HG03520 (cell line): ENCODE measurements around the gene ATP2C2.
"Not testable (repeated sequence)": the region's sequence is repeated elsewhere in the genome, so short reads cannot be mapped to it uniquely, and the experiment has no call there.

Source experiments
- ATAC-seq: cut with Tn5 transposase; IDR thresholded peaks from one replicate; pipeline ENCODE4 v1.9.1; 2021; ENCODE audit warnings: mild to moderate bottlenecking, moderate library complexity; ENCODE audit not compliant: unreplicated experiment

The ATP2C2 gene

DNA sequence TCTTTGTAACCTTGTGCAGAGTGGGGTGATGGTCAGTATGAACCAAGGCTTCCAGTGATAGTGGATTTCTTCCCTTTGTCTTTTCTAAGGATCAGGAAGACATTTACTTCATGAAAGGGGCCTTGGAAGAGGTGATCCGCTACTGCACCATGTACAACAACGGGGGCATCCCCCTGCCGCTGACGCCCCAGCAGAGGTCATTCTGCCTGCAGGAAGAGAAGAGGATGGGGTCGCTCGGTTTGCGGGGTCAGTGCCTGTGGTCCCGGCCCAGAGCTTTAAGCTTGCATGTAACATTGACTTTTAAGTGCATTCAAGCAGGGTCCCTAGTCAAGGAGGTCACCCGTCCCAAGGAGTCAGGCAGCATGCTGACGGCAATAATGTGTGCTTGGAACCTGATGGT, 80.1 kb downstream of the ATP2C2 start:
- ATAC-seq: no peak

DNA sequence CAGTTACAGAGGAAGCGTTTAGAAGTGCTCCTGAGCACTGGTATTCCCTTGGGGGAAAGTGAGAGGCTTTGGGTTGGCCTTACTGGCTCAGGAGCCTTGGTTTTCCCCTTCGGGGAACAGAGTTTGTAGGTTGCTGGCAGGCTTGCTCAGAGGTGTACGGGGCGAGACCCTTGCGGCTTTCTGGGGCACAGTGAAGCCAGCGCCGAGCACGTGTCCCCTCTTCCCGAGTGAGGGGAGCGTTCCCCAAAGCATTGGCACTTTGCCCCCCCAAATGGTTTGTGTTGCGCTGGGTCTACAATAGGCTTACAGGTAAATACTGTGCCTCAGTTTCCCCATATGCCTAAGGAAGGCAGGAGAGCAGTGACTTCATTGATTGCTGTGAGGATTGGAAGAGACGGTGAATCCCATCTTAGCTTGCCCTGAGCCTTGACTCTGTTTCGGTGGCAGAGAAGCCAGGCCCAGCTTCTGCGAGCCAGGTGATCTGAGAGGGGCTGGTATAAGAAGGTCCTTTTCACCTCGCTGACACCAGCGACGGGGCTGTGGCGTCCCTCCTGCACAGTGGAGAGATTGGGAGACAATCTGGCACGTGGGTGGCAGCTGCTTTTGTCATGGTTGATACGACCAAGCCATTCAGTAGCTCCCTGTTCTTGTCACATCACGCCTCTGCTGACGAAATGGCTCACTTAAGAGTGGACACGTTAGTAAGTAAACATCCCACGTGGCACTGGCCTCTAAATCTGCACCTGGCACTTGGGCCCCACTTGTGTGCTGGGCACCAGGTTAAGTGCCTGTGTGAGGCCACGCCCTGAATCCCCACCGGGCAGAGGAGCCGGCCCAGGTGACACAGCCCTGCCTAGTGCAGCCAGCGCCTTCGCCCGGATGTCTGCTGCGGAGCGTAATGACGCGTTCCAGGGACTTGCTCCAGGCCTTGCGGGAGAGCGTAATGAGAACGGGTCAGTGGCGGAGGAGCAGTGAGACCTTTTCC, 81.1 kb downstream of the ATP2C2 start:
- ATAC-seq: no peak

DNA sequence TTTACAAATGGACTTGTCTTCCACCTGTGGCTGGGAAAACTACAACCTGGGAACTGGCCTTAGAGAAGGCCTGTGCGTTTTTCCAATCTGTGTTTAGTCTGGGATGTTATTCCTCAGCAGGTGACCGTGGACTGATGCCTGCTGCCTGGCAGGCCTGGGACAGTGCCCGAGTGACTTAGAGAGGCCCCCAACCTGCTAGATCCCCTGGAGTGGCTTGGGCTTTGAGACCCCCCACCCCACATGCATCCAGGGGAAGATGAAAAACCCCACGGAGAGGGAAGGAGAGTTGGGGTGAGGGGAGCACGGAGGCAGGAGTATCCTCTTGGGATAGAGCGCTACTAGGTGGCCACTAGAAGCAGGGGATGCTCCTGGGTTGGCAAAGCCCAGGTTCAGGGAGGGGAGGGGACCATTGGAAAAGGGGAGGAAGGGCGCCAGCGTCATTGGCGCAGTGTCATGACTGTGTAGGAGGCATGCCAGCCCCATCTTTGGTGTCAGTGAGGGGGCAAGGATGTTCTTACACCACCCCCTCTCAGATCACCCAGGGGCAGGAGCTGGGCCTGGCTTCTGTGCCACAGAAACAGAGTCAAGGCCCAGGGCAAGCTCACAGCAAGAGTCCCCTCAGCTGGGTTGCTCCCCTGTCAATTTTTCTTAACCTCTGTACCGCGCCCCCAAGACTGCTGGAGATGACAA, 82.0 kb downstream of the ATP2C2 start:
- ATAC-seq: no peak

DNA sequence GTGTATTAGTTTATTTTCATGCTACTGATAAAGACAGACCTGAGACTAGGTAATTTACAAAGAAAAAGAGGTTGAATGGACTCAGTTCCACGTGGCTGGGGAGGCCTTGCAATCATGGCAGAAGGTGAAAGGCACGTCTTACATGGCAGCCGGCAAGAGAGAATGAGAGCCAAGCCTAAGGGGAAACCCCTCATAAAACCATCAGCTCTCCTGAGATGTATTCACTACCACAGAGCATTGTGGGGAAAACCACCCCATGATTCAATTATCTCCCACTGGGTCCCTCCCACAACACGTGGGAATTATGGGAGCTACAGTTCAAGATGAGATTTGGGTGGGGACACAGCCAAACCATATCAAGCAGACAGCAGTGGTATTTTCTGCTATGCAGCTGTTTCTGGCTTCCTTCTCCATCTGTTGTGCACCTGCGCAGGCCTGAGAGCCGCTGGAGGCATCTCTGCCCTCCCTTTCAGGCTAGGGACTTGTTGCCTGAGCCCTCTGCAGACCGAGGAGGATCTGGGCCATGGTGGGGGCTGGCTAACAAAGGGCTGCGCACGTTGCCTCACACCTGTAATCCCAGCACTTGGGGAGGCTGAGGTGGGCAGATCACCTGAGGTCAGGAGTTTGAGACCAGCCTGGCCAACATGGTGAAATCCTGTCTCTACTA, 82.8 kb downstream of the ATP2C2 start:
- not testable (repeated sequence) for ATAC-seq

DNA sequence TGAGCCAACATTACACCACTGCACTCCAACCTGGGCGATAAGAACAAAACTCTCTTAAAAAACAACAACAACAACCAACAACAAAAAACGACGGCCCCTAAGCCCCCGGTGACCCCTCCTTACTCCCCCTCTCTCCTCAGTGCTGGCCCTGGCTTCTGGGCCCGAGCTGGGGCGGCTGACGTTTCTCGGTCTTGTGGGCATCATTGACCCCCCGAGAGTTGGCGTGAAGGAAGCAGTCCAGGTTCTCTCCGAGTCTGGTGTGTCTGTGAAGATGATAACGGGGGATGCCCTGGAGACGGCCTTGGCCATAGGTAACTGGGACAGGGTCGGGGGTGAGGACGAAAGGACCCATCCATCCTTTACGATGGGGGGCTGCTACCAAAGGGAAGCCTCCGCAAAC, 83.4 kb downstream of the ATP2C2 start:
- ATAC-seq: no peak

DNA sequence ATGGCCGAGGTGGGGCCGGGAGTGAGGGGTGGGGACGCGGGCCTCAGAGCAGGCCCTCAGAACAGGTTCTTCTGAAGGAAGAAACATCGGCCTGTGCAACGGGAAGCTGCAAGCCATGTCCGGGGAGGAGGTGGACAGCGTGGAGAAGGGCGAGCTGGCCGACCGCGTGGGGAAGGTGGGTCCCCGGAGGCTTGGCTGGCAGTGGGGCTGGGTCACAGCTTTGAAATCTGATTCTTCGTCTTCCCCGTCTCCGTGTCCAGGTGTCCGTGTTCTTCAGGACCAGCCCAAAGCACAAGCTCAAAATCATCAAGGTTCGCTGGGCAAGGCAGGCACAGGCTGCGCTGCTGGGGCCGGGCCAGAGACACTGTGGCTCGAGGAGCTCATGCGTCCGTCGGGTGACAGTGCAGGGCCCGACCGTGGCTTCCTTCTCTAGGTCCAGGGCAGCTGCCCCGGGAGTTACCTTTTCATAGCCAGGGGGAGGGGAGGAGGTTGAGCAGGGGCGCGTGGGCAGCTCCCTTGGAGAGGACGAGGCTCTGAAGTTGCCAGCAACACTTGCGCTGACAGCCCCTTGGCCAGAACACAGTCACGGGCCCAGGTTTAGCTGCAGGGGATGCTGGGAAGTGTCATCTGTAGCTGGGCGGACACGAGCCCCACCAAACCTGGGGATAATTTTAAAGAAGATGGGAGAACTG, 84.9 kb downstream of the ATP2C2 start:
- ATAC-seq: no peak

DNA sequence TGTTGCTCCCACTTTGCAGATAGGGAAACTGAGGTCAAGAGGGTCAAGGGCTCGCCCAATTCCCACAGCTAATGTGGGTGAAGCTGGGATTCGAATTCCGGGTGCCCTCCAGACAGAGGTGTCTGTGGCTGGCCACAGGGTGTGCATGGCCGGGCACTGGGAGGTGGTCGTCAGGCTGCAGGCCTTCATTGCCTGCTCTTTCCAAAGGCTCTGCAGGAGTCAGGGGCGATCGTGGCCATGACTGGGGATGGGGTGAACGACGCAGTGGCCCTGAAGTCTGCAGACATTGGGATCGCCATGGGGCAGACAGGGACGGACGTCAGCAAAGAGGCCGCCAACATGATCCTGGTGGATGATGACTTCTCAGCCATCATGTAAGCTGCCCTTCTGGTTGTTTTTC, 86.3 kb downstream of the ATP2C2 start:
- ATAC-seq: no peak

DNA sequence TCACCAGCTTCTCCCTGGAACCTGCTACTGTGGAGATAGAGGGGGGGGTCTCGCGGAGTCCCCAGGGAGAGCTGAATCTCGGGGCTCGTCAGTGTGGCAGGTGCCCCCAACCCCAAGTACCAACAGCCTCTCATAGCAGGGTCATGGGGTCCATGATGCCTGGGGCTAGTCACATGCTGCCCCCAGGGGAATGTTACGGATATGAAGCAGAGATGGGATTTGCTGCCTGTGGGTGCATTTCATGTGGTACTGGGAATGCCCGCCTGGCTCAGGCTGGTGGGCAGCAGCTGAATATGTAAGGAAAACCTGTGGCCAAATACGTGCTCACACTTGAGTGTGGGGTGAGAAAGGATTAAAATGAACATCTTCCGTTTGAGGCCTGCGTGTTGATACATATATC, 86.7 kb downstream of the ATP2C2 start:
- ATAC-seq: no peak

DNA sequence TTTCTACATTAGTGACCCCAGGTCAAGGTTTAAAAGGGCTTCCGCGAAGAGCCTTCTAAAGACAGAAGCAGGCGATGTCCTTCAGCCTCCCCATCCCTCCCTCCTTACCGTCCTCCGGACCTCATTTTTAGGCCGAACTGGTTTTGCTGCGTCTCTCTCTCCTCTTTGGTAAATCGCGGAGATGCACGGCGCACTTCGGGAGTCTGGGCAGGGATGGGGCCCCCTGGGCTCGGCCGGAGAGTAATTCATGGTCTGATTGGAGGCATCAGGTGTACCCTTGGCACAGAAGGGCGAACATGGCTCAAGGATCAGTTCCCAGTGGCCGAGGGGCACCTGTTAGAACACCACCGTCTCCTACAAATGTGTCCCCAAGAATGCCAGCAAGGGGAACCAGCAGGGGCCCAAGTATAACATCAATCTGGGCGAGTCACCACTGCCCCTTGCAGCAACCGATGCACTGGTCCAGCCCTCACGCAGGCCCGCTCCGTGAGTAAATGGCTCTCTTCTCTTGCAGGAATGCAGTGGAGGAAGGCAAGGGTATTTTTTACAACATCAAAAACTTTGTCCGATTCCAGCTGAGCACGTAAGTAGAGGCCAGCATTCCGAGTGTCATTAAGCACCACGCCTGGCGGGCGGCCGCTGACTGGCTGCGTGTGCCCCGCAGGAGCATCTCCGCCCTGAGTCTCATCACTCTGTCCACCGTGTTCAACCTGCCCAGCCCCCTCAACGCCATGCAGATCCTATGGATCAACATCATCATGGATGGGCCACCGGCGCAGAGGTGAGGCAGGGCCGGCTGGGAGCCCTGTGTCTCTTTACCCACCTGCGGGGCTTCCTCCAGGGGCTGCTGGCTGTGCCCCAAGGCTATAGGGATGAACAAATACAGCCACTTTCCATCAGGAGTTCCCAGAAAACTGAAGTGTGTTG, 90.5 kb downstream of the ATP2C2 start:
- no peak for ATAC-seq

DNA sequence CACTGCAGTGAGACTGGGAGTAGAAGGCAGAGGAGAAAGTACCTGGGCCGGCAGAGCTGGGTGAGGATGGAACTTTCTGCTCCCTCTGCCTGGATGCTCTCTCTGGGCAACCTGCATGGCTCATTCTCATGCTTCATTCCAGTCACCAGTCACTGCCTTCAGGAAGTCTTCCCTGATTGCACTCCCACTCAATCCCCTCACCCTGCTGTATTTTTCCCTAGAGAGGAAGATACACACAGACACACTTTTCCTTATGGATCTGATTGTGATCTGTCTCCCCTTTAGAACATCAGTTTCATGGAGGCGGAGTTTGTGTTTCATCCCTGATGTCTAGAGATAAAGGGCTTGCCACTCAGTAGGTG, 91.2 kb downstream of the ATP2C2 start:
- no peak for ATAC-seq

DNA sequence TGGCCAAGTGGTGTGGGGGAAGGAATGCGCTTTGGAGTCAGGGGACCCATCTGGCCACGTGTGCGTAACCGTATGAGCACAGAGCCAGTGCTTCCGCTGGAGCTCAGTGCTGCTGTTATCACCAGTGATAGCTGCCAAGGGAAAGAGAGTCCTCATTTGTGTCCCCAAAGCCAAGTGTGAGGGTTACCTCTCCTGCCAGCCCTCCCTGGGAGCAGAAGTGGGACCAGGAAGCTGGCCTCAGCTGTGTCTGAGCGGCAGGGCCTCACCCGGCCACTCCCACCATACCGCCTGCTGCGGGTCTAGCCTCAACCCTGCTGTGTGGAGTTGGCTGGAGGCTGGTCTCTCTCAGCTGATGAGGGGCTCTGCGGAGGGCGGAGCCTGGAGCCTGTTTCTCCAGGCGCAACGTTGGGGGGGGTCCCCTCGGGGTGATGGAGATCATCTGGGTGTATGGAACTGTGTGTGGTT, 91.6 kb downstream of the ATP2C2 start:
- no peak for ATAC-seq

DNA sequence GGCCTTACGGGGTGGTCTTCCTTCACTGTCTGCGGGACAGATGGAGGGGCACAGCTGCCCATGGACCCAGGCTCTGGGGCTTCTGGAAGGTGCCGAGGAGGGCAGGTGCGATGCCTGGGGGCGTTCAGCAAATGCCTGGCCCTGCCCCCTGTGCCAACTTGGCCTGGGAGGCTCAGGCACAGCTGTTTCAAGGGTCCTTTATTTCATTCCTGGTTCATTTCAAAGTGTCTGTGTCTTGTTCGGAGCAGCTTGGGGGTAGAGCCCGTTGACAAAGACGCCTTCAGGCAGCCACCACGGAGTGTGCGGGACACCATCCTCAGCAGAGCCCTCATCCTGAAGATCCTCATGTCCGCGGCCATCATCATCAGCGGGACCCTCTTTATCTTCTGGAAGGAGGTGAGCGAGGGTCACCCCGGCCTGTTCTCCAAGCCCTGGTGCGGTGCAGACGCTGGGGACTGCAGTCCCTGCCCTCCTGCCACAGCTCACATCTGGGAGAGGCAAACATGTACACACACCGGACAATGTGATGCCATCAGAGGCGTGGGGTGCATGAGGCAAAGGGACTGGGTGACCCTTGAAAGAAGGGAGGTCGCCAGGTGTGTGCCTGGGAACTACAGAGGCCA, 92.2 kb downstream of the ATP2C2 start:
- no peak for ATAC-seq

DNA sequence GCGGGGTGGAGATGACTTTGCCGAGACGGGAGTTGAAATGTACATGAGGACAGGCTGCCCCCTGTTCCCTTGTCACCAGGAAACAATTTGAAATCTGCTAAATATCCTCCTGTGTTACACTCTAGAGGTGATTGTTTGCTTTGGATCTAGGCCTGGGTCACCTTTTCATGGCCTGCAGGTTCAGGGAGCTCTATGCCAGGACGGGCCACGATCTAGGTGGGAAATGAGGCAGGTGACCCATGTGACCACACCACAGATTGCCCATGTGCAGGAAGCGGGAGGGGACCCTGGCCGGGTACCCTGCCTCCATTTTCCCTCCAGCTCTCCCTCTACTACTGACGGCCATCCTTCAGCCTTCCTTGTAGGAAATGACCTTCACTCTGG, 92.7 kb downstream of the ATP2C2 start:
- ATAC-seq: no peak

DNA sequence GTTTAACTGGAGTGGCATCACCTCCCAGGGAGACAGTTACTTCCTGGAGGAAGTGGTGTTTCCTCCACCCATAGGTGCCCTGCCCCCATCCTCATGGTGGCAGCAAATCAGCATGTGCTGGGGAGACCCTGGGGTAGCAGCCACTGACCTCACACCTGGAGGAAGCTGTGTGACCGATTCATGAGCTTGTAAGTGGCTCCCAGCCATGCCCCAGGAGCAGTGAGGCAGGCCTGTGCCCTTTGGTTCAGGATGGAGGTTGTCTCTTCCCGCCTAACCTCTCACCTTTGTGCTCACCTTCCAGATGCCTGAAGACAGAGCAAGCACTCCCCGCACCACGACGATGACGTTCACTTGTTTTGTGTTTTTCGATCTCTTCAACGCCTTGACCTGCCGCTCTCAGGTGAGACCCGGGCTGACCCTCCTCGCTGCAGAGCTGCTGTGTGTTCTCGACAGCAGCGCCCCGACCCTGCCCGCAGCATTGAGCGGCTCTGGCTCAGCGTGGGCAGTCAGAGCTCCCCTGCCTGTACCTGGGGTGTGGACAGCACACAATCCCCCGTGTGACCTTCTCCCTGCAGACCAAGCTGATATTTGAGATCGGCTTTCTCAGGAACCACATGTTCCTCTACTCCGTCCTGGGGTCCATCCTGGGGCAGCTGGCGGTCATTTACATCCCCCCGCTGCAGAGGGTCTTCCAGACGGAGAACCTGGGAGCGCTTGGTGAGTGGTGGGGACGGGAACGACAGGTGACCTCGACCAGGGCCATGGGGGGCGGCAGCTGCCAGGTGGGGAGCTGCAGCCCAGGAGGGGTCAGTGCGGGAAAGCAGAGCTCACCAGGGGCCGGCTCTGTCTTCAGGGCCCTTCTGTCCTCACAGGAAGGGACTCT, 93.3 kb downstream of the ATP2C2 start:
- no peak for ATAC-seq

DNA sequence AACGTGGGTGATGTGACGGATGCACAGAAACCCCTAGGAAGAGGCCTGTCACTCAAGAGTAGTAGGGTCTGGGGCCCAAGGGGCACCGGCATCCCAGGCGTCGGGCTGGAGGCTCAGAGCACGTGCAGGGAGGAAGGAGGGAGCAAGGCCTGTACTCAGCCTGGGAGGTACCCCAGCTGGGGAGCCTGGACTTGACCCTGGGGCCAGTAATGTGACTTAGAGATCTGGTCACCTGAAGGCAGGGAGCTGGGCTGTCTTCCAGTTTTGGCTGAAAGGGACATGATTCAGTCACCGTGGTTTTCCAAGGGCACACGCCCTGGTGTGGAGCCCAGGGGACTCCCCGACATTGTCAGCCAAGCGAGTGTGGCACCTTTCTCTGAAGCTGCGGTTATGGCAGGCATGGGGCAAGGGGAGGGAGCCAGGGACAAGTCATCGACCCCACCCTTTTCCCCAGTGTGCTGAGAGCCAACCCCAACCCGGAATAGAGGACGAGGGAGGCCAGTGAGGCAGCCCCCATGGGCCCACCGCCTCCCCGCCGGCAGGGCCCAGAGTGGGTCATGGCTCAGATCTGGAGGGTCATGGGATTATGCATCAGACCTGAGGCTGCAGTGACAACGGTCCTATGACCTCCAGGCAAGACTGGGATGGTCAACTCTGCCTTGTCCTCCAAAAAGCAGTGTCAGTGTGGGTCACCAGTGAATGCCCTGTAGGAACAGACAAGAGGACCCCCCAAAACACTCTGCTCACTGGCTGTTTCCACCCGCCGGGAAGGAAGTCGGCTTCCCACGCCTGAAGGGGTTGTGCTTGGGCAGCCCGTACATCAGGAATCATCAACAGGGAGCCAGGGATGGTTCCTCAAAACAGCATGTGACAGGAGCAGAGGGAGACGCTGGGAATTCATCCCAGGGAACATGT, 94.2 kb downstream of the ATP2C2 start:
- no peak for ATAC-seq

DNA sequence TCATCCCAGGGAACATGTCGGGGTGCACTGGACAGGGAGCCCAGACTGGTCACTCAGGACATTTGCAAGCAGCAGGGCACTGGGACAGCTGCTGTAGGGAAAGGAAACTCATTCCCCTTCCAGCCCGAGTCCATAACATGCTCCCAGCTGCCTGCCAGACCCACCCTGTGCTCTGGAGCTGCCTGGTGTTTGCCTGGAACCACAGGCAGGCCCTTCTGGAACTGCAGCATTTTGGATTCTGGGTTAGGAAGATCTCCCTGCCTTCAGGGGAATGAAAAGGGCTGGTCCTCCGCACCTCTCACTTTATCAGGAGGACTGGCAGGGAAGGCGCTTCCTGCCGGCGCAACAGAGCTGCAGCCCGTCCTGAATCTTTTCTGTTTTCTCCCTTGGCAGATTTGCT, 94.9 kb downstream of the ATP2C2 start:
- no peak for ATAC-seq

DNA sequence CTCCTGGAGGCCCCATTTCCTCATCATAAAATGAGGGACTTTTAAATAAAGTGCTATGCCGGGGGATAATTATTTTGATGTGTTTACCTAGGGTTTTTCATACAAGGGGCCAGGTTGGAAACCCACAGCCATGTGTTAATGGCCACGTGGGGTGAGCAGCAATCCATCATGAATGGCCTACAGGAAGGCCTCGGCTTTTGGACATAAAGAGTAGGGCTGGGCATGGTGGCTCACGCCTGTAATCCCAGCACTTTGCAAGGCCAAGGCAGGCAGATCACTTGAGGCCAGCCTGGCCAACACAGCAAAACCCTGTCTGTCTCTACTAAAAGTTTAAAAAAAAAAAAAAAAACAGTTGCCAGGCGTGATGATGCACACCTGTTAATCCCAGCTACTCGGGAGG, 95.8 kb downstream of the ATP2C2 start:
- no peak for ATAC-seq

DNA sequence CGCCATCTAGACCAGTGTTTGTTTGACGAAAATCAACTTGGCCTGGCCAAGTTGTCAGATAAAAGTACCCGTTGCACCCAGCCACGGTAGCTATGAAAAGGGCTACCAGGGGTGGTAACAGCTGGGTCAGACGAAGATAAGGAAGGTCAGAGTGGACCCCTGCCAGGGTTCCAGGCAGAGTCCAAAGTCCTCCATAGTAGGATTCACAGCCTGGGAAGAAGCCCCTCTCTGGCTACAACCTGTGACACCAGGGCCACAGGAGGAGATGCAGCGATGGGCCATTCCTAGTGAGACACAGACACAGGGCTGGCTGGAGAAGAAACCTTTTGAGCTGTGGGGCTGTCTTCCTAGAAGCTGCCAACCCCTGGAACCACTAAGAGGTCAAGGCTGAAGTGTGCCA, 96.8 kb downstream of the ATP2C2 start:
- ATAC-seq: no peak
